Fibroblast of the aortic adventitia (primary cell): ENCODE measurements around the gene NLRC5. TPM values are rescaled to one million over a fixed set of nuclear protein-coding genes. Genes with fewer than 3 reads are reported as not detected.
A peak's percentile ranks its signal among the peaks of the same experiment; 100 is the strongest.
"Not testable (repeated sequence)": the region's sequence is repeated elsewhere in the genome, so short reads cannot be mapped to it uniquely, and the experiment has no call there.

Experiments used
- DNase-seq: peaks from one replicate; pipeline ENCODE4 v3.0.0-alpha.2; 2010; ENCODE audit warnings: low read depth
- H3K4me3 ChIP-seq: 2 replicates; pipeline ENCODE4 v1.5.1; 2011; ENCODE audit warnings: low read depth, mild to moderate bottlenecking, control low read depth, low read length, moderate library complexity
- CTCF ChIP-seq: IDR thresholded peaks from 2 replicates; pipeline ENCODE4 v1.5.1; 2011; ENCODE audit warnings: mild to moderate bottlenecking, low read length, control low read depth, inconsistent platforms; ENCODE audit not compliant: insufficient read depth
- total RNA-seq: library from RNA; depleted of rRNA; stranded (reverse); fragments of >200 nt; gene quantifications from 2 replicates; pipeline ENCODE4 v1.2.3, GENCODE V29; 2012; ENCODE audit warnings: low replicate concordance

NLRC5 gene
- total RNA-seq, 1 donor: 31.0 TPM

- TF ChIP-seq CTCF: peak; percentile 35
- peak overlapping the region; percentile 73 for H3K4me3 ChIP-seq
- DNase-seq: no peak
These were observed 103.5 kb downstream of the NLRC5 start for GRCh38 chr16:57092786-57093411.

GRCh38 chr16:57093666-57094564, 104.6 kb downstream of the NLRC5 start:
- H3K4me3 ChIP-seq: peak overlapping the region; percentile 73
- no peak for DNase-seq
- TF ChIP-seq CTCF: no peak

GRCh38 chr16:57094911-57095310, 105.6 kb downstream of the NLRC5 start:
- DNase-seq: no peak
- TF ChIP-seq CTCF: no peak
- H3K4me3 ChIP-seq: no peak overlapping the region

- H3K4me3 ChIP-seq: no peak overlapping the region
- TF ChIP-seq CTCF: no peak
- DNase-seq: no peak
These were observed 106.8 kb downstream of the NLRC5 start for GRCh38 chr16:57096192-57096591.

- H3K4me3 ChIP-seq: no peak overlapping the region
- no peak for DNase-seq
- TF ChIP-seq CTCF: no peak
These were observed 107.4 kb downstream of the NLRC5 start for GRCh38 chr16:57096793-57097192.

- DNase-seq: no peak
- H3K4me3 ChIP-seq: no peak overlapping the region
- no peak for TF ChIP-seq CTCF
These were observed 109.0 kb downstream of the NLRC5 start for GRCh38 chr16:57098188-57098841.

GRCh38 chr16:57099965-57100364, 110.6 kb downstream of the NLRC5 start:
- peak; percentile 33 for DNase-seq

More at GRCh38 chr16:57099965-57100364, 110.6 kb downstream of the NLRC5 start:
- H3K4me3 ChIP-seq: not testable (repeated sequence)
